ENCODE data around the gene HMGN3. TPM values are rescaled to one million over a fixed set of nuclear protein-coding genes. Genes with fewer than 3 reads are reported as not detected.

Gene HMGN3
- total RNA-seq, 1 donor: 13.4 TPM

- H3K36me3 ChIP-seq (ENCODE audit: insufficient read depth, low read length): no peaks in the 10 kb centered on the region
- no peak for DNase-seq (ENCODE audit: insufficient read length, low spot score, missing footprints)
- H4K20me1 ChIP-seq (ENCODE audit: insufficient read depth, low read length): no peaks in the 10 kb centered on the region
- no peak overlapping the region for H3K4me2 ChIP-seq (ENCODE audit: insufficient read depth, low read length)
- no peak overlapping the region for H2AFZ ChIP-seq (ENCODE audit: low read length)
- H3K9me3 ChIP-seq (ENCODE audit: low read depth, low read length): no peaks in the 10 kb centered on the region
- H3K79me2 ChIP-seq (ENCODE audit: insufficient read depth, low read length): no peaks in the 10 kb centered on the region
- H3K4me1 ChIP-seq (ENCODE audit: insufficient read depth, low read length): no peaks in the 10 kb centered on the region
- H3K27me3 ChIP-seq (ENCODE audit: insufficient read depth, low read length): peaks cover 3% of the 10 kb centered on the region
- no peak overlapping the region for H3K4me3 ChIP-seq (ENCODE audit: insufficient read depth, low read length)
- TF ChIP-seq CTCF (IDR thresholded peaks at IDR 0.05; ENCODE audit: extremely low read depth, low read depth, low read length): no peak
- H3K27ac ChIP-seq (ENCODE audit: low read depth, low read length): no peak overlapping the region
These were observed 54.4 kb downstream of the HMGN3 start for GRCh38 chr6:79180052-79180451.

DNA sequence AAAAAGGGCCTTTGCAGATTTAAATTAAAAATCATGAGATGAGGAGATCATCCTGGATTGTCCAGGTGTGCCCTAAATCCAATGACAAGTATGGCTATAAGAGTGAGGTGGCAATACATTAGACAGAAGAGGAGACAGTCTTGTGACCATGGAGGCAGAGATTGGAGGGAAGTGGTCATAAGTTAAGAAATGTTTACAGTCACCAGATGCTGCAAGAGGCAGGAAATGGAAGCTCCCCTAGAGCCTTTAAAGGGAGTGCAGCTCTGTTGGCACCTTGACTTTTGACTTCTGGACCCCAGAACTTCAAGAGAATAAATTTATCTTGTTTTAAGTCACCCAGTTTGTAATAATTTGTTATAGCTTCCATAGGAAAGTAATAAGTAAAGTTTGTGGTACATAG, 61.1 kb downstream of the HMGN3 start:
- no peak for DNase-seq (ENCODE audit: insufficient read length, low spot score, missing footprints)
- H3K4me3 ChIP-seq (ENCODE audit: insufficient read depth, low read length): no peak overlapping the region
- TF ChIP-seq CTCF (IDR thresholded peaks at IDR 0.05; ENCODE audit: extremely low read depth, low read depth, low read length): no peak
- H3K36me3 ChIP-seq (ENCODE audit: insufficient read depth, low read length): no peaks in the 10 kb centered on the region
- H3K79me2 ChIP-seq (ENCODE audit: insufficient read depth, low read length): no peaks in the 10 kb centered on the region
- peaks cover 6% of the 10 kb centered on the region for H3K4me1 ChIP-seq (ENCODE audit: insufficient read depth, low read length)
- H2AFZ ChIP-seq (ENCODE audit: low read length): no peak overlapping the region
- H3K4me2 ChIP-seq (ENCODE audit: insufficient read depth, low read length): no peak overlapping the region
- H3K9me3 ChIP-seq (ENCODE audit: low read depth, low read length): no peaks in the 10 kb centered on the region
- no peaks in the 10 kb centered on the region for H3K27me3 ChIP-seq (ENCODE audit: insufficient read depth, low read length)
- H3K27ac ChIP-seq (ENCODE audit: low read depth, low read length): no peak overlapping the region
- H4K20me1 ChIP-seq (ENCODE audit: insufficient read depth, low read length): no peaks in the 10 kb centered on the region

DNA sequence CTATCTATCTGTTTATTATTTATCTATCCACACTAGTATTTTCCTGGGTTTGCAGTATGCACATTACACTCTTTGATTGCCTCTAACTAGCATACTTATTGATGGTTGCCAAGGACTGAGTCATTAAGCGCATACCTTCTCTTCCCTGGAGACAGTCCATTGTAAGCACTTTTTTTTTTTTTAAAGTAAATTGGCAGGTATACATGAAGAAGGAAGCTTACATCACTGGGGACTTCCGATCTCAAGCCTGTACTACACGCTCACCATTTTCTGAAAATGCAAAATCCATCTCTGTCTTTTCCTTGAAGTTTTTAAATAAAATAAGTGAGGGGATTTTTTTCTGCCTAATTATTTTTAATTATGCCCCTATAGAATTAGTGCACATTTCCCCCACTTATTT, 63.5 kb downstream of the HMGN3 start:
- H3K4me2 ChIP-seq (ENCODE audit: insufficient read depth, low read length): no peak overlapping the region
- H3K27me3 ChIP-seq (ENCODE audit: insufficient read depth, low read length): no peaks in the 10 kb centered on the region
- H3K9me3 ChIP-seq (ENCODE audit: low read depth, low read length): no peaks in the 10 kb centered on the region
- H3K27ac ChIP-seq (ENCODE audit: low read depth, low read length): no peak overlapping the region
- H4K20me1 ChIP-seq (ENCODE audit: insufficient read depth, low read length): no peaks in the 10 kb centered on the region
- no peak for DNase-seq (ENCODE audit: insufficient read length, low spot score, missing footprints)
- TF ChIP-seq CTCF (IDR thresholded peaks at IDR 0.05; ENCODE audit: extremely low read depth, low read depth, low read length): no peak
- peaks cover 6% of the 10 kb centered on the region for H3K4me1 ChIP-seq (ENCODE audit: insufficient read depth, low read length)
- H3K4me3 ChIP-seq (ENCODE audit: insufficient read depth, low read length): no peak overlapping the region
- H2AFZ ChIP-seq (ENCODE audit: low read length): no peak overlapping the region
- no peaks in the 10 kb centered on the region for H3K36me3 ChIP-seq (ENCODE audit: insufficient read depth, low read length)
- no peaks in the 10 kb centered on the region for H3K79me2 ChIP-seq (ENCODE audit: insufficient read depth, low read length)

DNA sequence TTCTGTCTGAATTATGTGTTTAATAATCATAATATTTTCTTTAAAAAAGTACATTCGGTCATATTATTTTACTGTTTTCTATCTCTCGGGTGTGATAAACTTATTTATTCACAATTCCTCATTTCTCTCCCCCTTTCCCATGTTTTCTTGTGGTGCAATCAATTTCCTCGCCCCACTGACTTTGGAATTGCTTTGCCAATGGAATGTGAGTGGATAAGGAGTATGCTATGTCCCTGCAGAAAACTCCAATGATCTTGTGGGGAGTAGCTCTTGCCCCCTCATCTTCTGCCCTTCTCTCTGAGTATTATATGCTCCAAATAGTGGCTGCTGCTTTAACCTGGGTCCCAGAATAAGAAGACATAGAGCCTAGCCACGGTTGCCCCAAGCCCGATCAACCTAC, 64.1 kb downstream of the HMGN3 start:
- H3K4me3 ChIP-seq (ENCODE audit: insufficient read depth, low read length): no peak overlapping the region
- H3K79me2 ChIP-seq (ENCODE audit: insufficient read depth, low read length): no peaks in the 10 kb centered on the region
- TF ChIP-seq CTCF (IDR thresholded peaks at IDR 0.05; ENCODE audit: extremely low read depth, low read depth, low read length): no peak
- H3K9me3 ChIP-seq (ENCODE audit: low read depth, low read length): no peaks in the 10 kb centered on the region
- H3K4me2 ChIP-seq (ENCODE audit: insufficient read depth, low read length): no peak overlapping the region
- H3K27me3 ChIP-seq (ENCODE audit: insufficient read depth, low read length): no peaks in the 10 kb centered on the region
- H3K4me1 ChIP-seq (ENCODE audit: insufficient read depth, low read length): peaks cover 6% of the 10 kb centered on the region
- H4K20me1 ChIP-seq (ENCODE audit: insufficient read depth, low read length): no peaks in the 10 kb centered on the region
- H3K27ac ChIP-seq (ENCODE audit: low read depth, low read length): no peak overlapping the region
- DNase-seq (ENCODE audit: insufficient read length, low spot score, missing footprints): no peak
- no peaks in the 10 kb centered on the region for H3K36me3 ChIP-seq (ENCODE audit: insufficient read depth, low read length)
- no peak overlapping the region for H2AFZ ChIP-seq (ENCODE audit: low read length)
